PFSK-1 (cell line): Measurements from ENCODE around the gene NTRK1.

ENCODE experiments used
- FOXP2 ChIP-seq: optimal IDR thresholded peaks from 2 replicates; pipeline ENCODE3; 2011; ENCODE audit warnings: borderline replicate concordance, control low read depth, inconsistent platforms; ENCODE audit not compliant: insufficient read depth; ENCODE audit errors: extremely low read length, extremely low read depth
- POLR2AphosphoS5 ChIP-seq: IDR thresholded peaks from 2 replicates; pipeline ENCODE4 v1.6.1; 2012; ENCODE audit warnings: low read depth, mild to moderate bottlenecking, control low read depth, low read length, moderate library complexity
- SIN3A ChIP-seq: IDR thresholded peaks from 2 replicates; pipeline ENCODE4 v1.6.1; 2012; ENCODE audit warnings: mild to moderate bottlenecking, low read length, moderate library complexity, borderline replicate concordance; ENCODE audit not compliant: insufficient read depth
- TAF1 ChIP-seq: IDR thresholded peaks from 2 replicates; pipeline ENCODE4 v1.6.1; 2012; ENCODE audit warnings: low read length, control low read depth, borderline replicate concordance; ENCODE audit not compliant: insufficient read depth
- TF ChIP-seq, protein P1 (sequence below), 2 experiments: IDR thresholded peaks; 2 replicates each; pipeline versions ENCODE4 v1.6.1 to v1.8.0; 2011 to 2012; ENCODE audit warnings: low read depth in 2 of 2, low read length in 2 of 2, control low read depth in 1 of 2, inconsistent platforms in 1 of 2, mild to moderate bottlenecking in 1 of 2, moderate library complexity in 1 of 2; ENCODE audit not compliant: insufficient read depth in 1 of 2

NTRK1 gene

DNA sequence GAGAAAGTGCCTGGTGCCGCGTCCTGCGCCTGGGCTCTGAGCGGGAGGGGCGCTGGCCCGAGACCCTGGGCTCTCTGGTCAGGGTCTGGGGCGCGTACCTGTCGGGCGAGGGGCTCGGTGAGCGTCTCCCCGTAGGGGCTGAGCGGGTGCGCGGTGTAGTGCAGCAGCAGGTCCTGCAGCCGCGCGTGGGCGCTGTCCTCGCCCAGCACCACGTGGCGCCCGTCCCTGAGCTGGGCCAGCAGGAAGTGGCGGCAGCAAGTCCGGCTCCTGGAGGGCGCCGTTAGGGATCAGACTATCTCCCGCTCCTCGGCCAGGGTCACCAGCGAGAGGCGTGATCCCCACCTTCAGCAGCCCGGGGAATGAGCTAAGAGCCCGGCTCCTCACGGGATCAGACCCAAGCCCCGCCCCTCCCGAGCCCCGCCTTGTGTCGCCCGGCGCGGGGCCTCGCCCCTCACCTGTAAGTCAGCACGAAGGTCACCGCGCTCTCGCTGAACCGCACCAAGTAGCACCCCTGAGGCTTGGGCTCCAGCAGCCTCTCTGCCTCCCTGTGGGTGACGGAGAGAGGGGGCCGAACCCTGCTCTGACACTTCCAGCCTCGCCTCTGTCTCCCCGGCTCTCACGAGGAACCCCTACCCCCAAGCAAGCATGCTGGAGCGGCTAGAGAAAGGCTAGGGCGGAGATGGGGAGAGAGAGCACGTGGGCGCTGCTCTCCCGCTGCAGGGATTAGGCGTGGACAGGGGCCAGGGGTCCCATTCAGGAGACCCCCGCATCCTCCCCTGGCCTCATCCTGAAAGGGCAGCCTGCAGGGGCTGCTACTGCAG lies 46.7 kb upstream of the NTRK1 start:
- TF ChIP-seq SIN3A = no peak
- no peak for TF ChIP-seq TAF1
- TF ChIP-seq FOXP2 = no peak
- TF ChIP-seq, protein P1, sequence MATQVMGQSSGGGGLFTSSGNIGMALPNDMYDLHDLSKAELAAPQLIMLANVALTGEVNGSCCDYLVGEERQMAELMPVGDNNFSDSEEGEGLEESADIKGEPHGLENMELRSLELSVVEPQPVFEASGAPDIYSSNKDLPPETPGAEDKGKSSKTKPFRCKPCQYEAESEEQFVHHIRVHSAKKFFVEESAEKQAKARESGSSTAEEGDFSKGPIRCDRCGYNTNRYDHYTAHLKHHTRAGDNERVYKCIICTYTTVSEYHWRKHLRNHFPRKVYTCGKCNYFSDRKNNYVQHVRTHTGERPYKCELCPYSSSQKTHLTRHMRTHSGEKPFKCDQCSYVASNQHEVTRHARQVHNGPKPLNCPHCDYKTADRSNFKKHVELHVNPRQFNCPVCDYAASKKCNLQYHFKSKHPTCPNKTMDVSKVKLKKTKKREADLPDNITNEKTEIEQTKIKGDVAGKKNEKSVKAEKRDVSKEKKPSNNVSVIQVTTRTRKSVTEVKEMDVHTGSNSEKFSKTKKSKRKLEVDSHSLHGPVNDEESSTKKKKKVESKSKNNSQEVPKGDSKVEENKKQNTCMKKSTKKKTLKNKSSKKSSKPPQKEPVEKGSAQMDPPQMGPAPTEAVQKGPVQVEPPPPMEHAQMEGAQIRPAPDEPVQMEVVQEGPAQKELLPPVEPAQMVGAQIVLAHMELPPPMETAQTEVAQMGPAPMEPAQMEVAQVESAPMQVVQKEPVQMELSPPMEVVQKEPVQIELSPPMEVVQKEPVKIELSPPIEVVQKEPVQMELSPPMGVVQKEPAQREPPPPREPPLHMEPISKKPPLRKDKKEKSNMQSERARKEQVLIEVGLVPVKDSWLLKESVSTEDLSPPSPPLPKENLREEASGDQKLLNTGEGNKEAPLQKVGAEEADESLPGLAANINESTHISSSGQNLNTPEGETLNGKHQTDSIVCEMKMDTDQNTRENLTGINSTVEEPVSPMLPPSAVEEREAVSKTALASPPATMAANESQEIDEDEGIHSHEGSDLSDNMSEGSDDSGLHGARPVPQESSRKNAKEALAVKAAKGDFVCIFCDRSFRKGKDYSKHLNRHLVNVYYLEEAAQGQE (IDR thresholded peaks at IDR 0.05; ENCODE audit: insufficient read depth in 1 of 2, low read depth in 2 of 2, low read length in 2 of 2) = no peak
- TF ChIP-seq POLR2AphosphoS5 = no peak

DNA sequence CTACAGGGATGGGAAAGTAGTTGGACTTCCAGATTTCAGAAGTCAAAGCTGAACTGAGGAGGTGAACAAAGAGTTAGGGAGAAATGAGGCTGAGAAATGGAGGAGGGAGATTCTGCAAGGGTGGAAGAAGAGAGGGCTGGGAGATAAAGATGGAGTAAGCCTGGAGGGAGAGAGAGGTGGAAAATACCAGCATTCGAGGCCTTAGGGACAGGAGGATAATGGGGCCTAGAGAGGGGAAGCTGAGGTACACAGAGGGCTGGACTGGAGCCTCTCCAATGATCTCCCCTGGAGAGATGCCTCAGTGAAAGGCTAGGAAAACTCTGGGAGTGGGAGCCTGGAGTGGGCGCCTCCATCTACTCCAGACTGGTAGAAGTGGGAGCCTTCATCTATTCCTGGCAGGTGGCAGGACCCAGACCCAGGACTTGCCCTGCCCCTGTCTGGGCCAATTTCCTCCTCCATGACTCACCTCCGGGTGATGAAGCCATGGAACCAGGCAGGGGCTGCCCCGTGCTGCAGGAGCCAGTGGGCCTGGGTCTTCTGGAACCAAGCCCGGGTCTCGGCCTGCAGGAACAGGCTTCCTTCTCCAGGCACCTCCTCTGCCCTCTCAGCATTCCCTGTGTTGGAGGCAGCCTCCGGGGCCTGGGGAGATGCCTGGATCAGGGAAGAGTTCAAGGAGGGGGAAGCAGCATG lies 45.9 kb upstream of the NTRK1 start:
- TF ChIP-seq, protein P1 (IDR thresholded peaks at IDR 0.05; ENCODE audit: insufficient read depth in 1 of 2, low read depth in 2 of 2, low read length in 2 of 2) = no peak
- TF ChIP-seq TAF1 (no peak), POLR2AphosphoS5 (no peak), SIN3A (no peak), FOXP2 (no peak)

DNA sequence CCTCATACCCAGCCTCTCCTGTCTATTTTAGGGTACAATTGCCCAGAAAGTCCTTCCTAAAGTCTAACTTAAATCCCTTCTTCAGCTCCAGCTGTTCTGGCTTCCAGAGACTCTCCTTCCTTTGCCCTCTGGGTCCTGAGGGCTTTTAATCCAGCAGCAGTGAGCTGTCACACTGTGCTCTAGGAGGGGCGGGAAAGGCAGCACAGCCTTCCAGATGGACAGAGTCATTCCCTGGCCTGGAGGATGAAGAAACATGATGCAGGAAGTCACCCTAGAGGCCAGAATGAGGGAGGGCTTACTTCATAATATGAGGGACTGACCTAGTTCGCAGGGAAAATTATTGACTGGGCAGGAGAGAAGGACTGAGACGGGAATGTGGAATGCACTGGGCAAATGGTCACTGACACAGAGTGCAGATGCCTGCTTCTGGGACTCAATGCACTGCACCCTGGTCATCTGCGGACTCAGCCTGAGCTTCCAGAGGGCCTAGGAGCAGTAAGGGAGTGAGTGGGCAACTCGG lies 45.3 kb upstream of the NTRK1 start:
- TF ChIP-seq SIN3A = 0 out of 2 replicates have a peak, but pooled peaks have one; percentile 34
- TF ChIP-seq FOXP2 = no peak

DNA sequence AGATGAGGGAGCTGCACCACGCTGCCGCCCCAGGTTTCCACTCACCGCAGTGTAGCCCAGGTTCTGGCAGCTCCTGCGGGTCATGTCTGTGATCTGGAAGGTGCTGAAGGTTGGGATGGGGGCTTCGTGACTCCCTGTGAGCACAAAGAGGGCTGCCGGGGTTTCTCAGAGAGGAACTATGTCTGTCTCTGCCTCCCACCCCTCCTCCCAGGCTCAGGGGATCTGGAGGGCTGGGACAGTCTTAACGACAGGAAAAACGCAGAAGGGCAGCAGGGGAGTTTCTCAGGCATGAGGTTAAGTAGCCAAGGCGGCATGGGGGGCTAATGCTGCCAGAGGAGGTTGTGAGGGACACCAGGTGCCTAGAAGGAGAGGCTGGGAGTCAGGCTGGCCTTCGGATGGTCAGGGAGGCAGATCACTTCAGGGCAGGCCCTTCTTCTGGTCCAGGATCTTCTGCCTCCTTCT lies 44.7 kb upstream of the NTRK1 start:
- TF ChIP-seq POLR2AphosphoS5 (no peak), TAF1 (no peak), SIN3A (no peak), FOXP2 (no peak)
- TF ChIP-seq, protein P1 (IDR thresholded peaks at IDR 0.05; ENCODE audit: insufficient read depth in 1 of 2, low read depth in 2 of 2, low read length in 2 of 2) = no peak

DNA sequence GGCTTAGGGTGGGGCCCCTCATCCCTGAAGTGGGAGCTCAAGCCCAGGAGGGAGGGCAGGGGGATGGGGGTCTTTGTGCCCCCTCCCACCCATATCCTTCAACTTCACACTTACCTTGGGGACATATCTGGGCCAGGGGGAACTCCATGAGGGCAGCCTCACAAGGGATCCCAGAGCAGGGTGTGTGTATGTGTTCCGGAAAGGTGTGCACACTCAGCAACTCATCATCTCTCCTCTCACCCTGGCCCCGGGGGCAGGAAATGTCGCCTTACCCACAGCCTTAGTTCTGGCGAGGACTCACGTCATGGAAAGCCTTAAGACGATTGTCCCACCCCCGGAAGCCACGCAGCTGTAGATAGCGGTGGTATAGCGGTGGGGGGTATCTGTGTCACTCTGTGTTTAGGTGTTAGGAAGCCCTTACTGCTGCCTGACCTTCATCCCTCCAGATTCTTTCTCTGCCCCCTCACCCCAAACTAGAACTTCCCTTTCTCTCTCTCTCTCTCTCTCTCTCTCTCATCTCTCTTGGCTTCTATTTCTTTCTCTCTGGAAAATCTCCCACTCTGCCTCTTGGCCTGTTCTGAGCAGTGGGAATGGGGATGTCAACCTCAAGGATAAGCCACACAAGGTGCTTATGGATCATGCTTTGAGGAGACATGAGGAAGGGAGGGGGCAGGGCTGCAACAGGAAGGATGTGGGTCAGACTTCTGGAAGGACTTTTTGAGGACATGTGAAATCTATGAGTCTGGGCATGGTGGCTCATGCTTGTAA lies 43.9 kb upstream of the NTRK1 start, which contains the start of gene SH2D2A:
SH2D2A (minus strand) TSS at position 288 of the 768 bp plus-strand sequence; CDS start at position 148, 140 bp downstream.
- TF ChIP-seq SIN3A (no peak), POLR2AphosphoS5 (no peak), FOXP2 (no peak), TAF1 (no peak)
- TF ChIP-seq, protein P1 (IDR thresholded peaks at IDR 0.05; ENCODE audit: insufficient read depth in 1 of 2, low read depth in 2 of 2, low read length in 2 of 2) = no peak
